ENCODE measurements around the gene CEACAM7. TPM values are rescaled to one million over a fixed set of nuclear protein-coding genes. Genes with fewer than 3 reads are reported as not detected.

Gene CEACAM7
- total and polyA plus RNA-seq, 7 donors, result 0.49 to 1,079 (median 142) TPM; not detected in 1

GRCh38 chr19:41698746-41699230 lies 10.7 kb upstream of the CEACAM7 start:
- 8 to 36% methylated on average over 1 of the region's 1 CpG for WGBS, 2 donors
- H3K27ac ChIP-seq, result no peak overlapping the region
- DNase-seq, result no peak
- peaks cover 0 to 3% (median 0%) of the 10 kb centered on the region in 4 donors for H3K9me3 ChIP-seq
- intact Hi-C loops (cut with DNase I), result no loop called here
- H3K36me3 ChIP-seq, result no peaks in the 10 kb centered on the region
- no peak overlapping the region for H3K4me3 ChIP-seq
- TF ChIP-seq POLR2AphosphoS5 (IDR thresholded peaks at IDR 0.05), result no peak
- TF ChIP-seq EP300 (IDR thresholded peaks at IDR 0.05), result no peak
- TF ChIP-seq POLR2A (IDR thresholded peaks at IDR 0.05), result no peak
- TF ChIP-seq CTCF (IDR thresholded peaks at IDR 0.05), result no peak
- no peaks in the 10 kb centered on the region for H3K4me1 ChIP-seq
- H3K27me3 ChIP-seq, result peaks cover 0 to 2% (median 0%) of the 10 kb centered on the region in 3 donors

DNA sequence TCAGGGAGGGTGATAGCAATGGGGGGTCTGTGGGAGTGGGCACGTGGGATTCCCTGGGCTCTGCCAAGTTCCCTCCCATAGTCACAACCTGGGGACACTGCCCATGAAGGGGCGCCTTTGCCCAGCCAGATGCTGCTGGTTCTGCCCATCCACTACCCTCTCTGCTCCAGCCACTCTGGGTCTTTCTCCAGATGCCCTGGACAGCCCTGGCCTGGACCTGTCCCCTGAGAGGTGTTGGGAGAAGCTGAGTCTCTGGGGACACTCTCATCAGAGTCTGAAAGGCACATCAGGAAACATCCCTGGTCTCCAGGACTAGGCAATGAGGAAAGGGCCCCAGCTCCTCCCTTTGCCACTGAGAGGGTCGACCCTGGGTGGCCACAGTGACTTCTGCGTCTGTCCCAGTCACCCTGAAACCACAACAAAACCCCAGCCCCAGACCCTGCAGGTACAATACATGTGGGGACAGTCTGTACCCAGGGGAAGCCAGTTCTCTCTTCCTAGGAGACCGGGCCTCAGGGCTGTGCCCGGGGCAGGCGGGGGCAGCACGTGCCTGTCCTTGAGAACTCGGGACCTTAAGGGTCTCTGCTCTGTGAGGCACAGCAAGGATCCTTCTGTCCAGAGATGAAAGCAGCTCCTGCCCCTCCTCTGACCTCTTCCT lies 9.3 kb upstream of the CEACAM7 start:
- intact Hi-C loops (cut with DNase I), result no loop called here
- Histone ChIP-seq H3K27me3 (no peaks in the 10 kb centered on the region), H3K4me1 (no peaks in the 10 kb centered on the region), H3K9me3 (peaks cover 0 to 7% (median 1%) of the 10 kb centered on the region in 4 donors), H3K4me3 (no peak overlapping the region), H3K36me3 (no peaks in the 10 kb centered on the region), H3K27ac (no peak overlapping the region)
- WGBS, 2 donors, result 77 to 83% methylated on average over 9 of the region's 9 CpGs
- DNase-seq, result peak; percentile 33
- no peak for TF ChIP-seq POLR2AphosphoS5 (IDR thresholded peaks at IDR 0.05)
- TF ChIP-seq CTCF (IDR thresholded peaks at IDR 0.05), result no peak
- no peak for TF ChIP-seq EP300 (IDR thresholded peaks at IDR 0.05)
- TF ChIP-seq POLR2A (IDR thresholded peaks at IDR 0.05), result no peak

DNA sequence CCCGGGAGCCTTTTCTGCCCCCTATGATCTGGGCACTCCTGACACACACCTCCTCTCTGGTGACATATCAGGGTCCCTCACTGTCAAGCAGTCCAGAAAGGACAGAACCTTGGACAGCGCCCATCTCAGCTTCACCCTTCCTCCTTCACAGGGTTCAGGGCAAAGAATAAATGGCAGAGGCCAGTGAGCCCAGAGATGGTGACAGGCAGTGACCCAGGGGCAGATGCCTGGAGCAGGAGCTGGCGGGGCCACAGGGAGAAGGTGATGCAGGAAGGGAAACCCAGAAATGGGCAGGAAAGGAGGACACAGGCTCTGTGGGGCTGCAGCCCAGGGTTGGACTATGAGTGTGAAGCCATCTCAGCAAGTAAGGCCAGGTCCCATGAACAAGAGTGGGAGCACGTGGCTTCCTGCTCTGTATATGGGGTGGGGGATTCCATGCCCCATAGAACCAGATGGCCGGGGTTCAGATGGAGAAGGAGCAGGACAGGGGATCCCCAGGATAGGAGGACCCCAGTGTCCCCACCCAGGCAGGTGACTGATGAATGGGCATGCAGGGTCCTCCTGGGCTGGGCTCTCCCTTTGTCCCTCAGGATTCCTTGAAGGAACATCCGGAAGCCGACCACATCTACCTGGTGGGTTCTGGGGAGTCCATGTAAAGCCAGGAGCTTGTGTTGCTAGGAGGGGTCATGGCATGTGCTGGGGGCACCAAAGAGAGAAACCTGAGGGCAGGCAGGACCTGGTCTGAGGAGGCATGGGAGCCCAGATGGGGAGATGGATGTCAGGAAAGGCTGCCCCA lies 8.5 kb upstream of the CEACAM7 start:
- H3K27ac ChIP-seq, result no peak overlapping the region
- H3K4me1 ChIP-seq, result no peaks in the 10 kb centered on the region
- TF ChIP-seq POLR2A (IDR thresholded peaks at IDR 0.05) (no peak), EP300 (IDR thresholded peaks at IDR 0.05) (no peak), CTCF (IDR thresholded peaks at IDR 0.05) (no peak), POLR2AphosphoS5 (IDR thresholded peaks at IDR 0.05) (no peak)
- DNase-seq, result peak; percentile 48
- H3K4me3 ChIP-seq, result no peak overlapping the region
- H3K27me3 ChIP-seq, result peaks cover 0 to 7% (median 0%) of the 10 kb centered on the region in 3 donors
- H3K36me3 ChIP-seq, result no peaks in the 10 kb centered on the region
- peaks cover 0 to 8% (median 1%) of the 10 kb centered on the region in 4 donors for H3K9me3 ChIP-seq
- WGBS, 2 donors, result 76 to 84% methylated on average over 7 of the region's 7 CpGs
- intact Hi-C loops (cut with DNase I), result no loop called here

DNA sequence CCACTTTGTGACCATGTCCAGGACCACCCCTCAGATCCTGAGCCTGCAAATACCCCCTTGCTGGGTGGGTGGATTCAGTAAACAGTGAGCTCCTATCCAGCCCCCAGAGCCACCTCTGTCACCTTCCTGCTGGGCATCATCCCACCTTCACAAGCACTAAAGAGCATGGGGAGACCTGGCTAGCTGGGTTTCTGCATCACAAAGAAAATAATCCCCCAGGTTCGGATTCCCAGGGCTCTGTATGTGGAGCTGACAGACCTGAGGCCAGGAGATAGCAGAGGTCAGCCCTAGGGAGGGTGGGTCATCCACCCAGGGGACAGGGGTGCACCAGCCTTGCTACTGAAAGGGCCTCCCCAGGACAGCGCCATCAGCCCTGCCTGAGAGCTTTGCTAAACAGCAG lies 7.7 kb upstream of the CEACAM7 start:
- H3K36me3 ChIP-seq, result no peaks in the 10 kb centered on the region
- DNase-seq, result peak; percentile 43

More for the DNA sequence above, 7.7 kb upstream of the CEACAM7 start:
- Histone ChIP-seq H3K4me1 (no peaks in the 10 kb centered on the region), H3K27ac (no peak overlapping the region), H3K4me3 (no peak overlapping the region), H3K9me3 (peaks cover 0 to 8% (median 1%) of the 10 kb centered on the region in 4 donors), H3K27me3 (peaks cover 0 to 11% (median 0%) of the 10 kb centered on the region in 3 donors)
- TF ChIP-seq POLR2AphosphoS5 (IDR thresholded peaks at IDR 0.05), result no peak
- TF ChIP-seq CTCF (IDR thresholded peaks at IDR 0.05), result no peak
- no peak for TF ChIP-seq EP300 (IDR thresholded peaks at IDR 0.05)
- no peak for TF ChIP-seq POLR2A (IDR thresholded peaks at IDR 0.05)
- intact Hi-C loops (cut with DNase I), result no loop called here
- WGBS, 2 donors, result 67 to 93% methylated on average over 2 of the region's 2 CpGs

Measured in sigmoid colon (tissue), 7 donors.